ENCODE data around the gene TMEM209.

The TMEM209 gene

DNA sequence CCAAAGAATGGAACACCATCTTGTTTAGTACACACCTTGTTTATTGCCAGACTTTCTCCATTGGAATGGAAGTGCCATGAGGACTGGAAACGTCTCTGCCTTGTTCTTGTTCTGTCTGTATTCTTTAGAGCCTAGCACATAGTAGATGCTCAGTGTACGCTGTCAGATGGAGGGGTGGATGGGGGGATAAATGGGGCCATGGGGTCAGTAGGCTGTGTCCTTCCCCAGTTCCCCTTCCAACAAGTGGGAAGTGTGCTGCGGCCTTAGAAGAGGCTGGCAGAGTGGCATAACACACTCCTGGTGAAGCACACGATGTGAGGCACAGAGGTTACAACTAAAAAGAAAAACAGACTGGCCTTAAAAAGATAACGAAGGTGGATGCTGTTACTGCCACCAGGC, 61.9 kb downstream of the TMEM209 start:
- TF ChIP-seq, protein P1, sequence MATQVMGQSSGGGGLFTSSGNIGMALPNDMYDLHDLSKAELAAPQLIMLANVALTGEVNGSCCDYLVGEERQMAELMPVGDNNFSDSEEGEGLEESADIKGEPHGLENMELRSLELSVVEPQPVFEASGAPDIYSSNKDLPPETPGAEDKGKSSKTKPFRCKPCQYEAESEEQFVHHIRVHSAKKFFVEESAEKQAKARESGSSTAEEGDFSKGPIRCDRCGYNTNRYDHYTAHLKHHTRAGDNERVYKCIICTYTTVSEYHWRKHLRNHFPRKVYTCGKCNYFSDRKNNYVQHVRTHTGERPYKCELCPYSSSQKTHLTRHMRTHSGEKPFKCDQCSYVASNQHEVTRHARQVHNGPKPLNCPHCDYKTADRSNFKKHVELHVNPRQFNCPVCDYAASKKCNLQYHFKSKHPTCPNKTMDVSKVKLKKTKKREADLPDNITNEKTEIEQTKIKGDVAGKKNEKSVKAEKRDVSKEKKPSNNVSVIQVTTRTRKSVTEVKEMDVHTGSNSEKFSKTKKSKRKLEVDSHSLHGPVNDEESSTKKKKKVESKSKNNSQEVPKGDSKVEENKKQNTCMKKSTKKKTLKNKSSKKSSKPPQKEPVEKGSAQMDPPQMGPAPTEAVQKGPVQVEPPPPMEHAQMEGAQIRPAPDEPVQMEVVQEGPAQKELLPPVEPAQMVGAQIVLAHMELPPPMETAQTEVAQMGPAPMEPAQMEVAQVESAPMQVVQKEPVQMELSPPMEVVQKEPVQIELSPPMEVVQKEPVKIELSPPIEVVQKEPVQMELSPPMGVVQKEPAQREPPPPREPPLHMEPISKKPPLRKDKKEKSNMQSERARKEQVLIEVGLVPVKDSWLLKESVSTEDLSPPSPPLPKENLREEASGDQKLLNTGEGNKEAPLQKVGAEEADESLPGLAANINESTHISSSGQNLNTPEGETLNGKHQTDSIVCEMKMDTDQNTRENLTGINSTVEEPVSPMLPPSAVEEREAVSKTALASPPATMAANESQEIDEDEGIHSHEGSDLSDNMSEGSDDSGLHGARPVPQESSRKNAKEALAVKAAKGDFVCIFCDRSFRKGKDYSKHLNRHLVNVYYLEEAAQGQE (IDR thresholded peaks at IDR 0.05; ENCODE audit: insufficient replicate concordance, low read depth) = no peak
- TF ChIP-seq SPI1 (IDR thresholded peaks at IDR 0.05; ENCODE audit: borderline replicate concordance, low read depth) = no peak
- no peak for TF ChIP-seq GABPA (IDR thresholded peaks at IDR 0.05; ENCODE audit: low read depth)
- Histone ChIP-seq H3K27ac (replicated peaks) (no peak overlapping the region), H3K27me3 (ENCODE audit: insufficient read depth, poor library complexity, severe bottlenecking) (no peaks in the 10 kb centered on the region)

GRCh38 chr7:130142654-130143333, 62.4 kb downstream of the TMEM209 start:
- no peaks in the 10 kb centered on the region for H3K27me3 ChIP-seq (ENCODE audit: insufficient read depth, poor library complexity, severe bottlenecking)
- DNase-seq (ENCODE audit: low read depth in 1 of 2, low spot score in 1 of 2) = no peak
- TF ChIP-seq GABPA (IDR thresholded peaks at IDR 0.05; ENCODE audit: low read depth) (no peak), SPI1 (IDR thresholded peaks at IDR 0.05; ENCODE audit: borderline replicate concordance, low read depth) (no peak), POLR2AphosphoS5 (IDR thresholded peaks at IDR 0.05; ENCODE audit: low read depth) (no peak)
- H3K27ac ChIP-seq (replicated peaks) = no peak overlapping the region
- H3K4me3 ChIP-seq (replicated peaks; ENCODE audit: insufficient read depth, low read length) = no peak overlapping the region

More for the DNA sequence above, 61.9 kb downstream of the TMEM209 start:
- no peak overlapping the region for H3K4me3 ChIP-seq (replicated peaks; ENCODE audit: insufficient read depth, low read length)
- DNase-seq (ENCODE audit: low read depth in 1 of 2, low spot score in 1 of 2) = no peak

DNA sequence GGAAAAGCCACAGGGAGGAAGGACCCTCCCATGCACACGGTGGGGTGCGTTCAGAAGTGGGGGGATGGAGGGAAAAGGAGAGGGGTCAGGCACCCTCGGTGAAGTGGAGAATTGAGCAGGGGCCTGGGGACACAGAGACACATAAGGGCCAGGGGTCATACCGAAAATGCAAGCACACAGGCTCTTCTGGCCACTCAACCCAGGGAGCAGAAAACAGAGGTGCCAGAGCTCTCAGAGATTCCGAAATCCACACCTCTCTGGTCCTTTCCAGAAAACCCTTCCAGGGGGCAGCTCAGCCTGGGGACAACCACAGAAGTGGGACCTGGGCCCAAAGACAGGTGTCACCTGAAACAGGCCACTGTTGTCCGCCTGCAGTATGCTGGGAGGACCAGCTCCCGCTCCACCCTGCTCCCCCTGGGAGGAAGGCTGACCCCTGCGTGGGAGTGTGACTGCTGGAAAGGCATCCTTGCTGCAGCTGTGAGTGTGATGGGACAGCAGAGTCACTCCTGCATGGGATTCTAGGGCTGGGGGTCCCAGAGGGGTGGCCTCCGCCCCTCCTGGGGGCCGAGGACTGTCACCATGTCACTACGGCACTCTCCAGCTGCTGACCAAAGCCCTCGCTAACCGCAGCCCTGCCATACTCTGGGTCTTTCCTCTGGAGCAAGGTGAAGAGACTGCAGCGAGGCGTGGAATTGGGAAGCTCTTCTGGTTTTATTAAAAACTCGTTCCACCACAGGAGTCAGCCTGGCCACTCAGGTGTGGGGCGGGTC, 63.1 kb downstream of the TMEM209 start:
- no peak overlapping the region; the same call in 1 of the 2 replicates for H3K27ac ChIP-seq (replicated peaks)
- no peak overlapping the region for H3K4me3 ChIP-seq (replicated peaks; ENCODE audit: insufficient read depth, low read length)
- TF ChIP-seq, protein P1 (IDR thresholded peaks at IDR 0.05; ENCODE audit: insufficient replicate concordance, low read depth) = no peak
- TF ChIP-seq SPI1 (IDR thresholded peaks at IDR 0.05; ENCODE audit: borderline replicate concordance, low read depth) = no peak
- TF ChIP-seq, protein P2, sequence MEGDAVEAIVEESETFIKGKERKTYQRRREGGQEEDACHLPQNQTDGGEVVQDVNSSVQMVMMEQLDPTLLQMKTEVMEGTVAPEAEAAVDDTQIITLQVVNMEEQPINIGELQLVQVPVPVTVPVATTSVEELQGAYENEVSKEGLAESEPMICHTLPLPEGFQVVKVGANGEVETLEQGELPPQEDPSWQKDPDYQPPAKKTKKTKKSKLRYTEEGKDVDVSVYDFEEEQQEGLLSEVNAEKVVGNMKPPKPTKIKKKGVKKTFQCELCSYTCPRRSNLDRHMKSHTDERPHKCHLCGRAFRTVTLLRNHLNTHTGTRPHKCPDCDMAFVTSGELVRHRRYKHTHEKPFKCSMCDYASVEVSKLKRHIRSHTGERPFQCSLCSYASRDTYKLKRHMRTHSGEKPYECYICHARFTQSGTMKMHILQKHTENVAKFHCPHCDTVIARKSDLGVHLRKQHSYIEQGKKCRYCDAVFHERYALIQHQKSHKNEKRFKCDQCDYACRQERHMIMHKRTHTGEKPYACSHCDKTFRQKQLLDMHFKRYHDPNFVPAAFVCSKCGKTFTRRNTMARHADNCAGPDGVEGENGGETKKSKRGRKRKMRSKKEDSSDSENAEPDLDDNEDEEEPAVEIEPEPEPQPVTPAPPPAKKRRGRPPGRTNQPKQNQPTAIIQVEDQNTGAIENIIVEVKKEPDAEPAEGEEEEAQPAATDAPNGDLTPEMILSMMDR (IDR thresholded peaks at IDR 0.05; ENCODE audit: insufficient read depth, low read length) = no peak
- no peak for TF ChIP-seq POLR2AphosphoS5 (IDR thresholded peaks at IDR 0.05; ENCODE audit: low read depth)
- no peak for TF ChIP-seq GABPA (IDR thresholded peaks at IDR 0.05; ENCODE audit: low read depth)
- DNase-seq (ENCODE audit: low read depth in 1 of 2, low spot score in 1 of 2) = no peak
- no peaks in the 10 kb centered on the region for H3K27me3 ChIP-seq (ENCODE audit: insufficient read depth, poor library complexity, severe bottlenecking)

DNA sequence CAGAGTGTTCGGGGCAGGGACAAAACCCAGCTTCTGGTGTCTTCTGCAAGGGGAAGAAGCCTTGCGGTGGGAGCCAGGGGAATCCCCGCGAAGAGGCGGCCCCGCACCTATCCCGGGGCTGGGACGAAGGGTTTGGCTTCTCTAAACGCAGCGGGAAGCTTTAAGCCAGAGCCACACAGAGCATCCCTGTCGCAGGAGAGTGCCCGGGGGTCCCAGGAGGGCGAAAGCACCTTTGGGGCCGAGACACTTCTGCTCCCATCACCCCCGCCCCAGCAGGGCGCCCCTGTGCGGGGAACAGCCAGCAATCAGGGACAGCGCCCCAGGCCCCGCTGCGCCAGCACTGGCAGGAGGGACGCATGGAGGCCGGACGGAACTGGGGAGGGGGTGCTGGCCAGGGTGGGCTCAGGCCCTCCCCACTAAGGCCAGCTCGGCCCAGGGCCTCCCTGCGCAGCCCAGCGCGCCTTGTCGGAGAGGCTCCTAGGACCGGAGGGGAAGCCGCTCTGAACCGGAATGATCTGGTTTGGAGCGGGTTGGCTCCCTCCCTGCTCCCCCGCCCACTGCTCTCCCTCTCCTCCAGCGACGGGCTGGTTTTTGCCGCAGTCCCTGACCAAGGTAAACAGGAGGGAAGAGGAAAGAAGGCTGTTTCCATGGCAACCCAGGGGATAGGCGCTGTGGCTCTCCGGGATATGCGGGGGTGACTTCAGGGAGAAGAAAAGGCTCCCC, 63.9 kb downstream of the TMEM209 start:
- peak; percentile 38 to 55 for DNase-seq (ENCODE audit: low read depth in 1 of 2, low spot score in 1 of 2)
- Histone ChIP-seq H3K4me3 (replicated peaks; ENCODE audit: insufficient read depth, low read length) (peak overlapping the region; percentile 14; the same call in 1 of the 2 replicates), H3K27me3 (ENCODE audit: insufficient read depth, poor library complexity, severe bottlenecking) (no peaks in the 10 kb centered on the region), H3K27ac (replicated peaks) (peak overlapping the region; percentile 67)
- TF ChIP-seq, protein P2 (IDR thresholded peaks at IDR 0.05; ENCODE audit: insufficient read depth, low read length) = no peak
- TF ChIP-seq GABPA (IDR thresholded peaks at IDR 0.05; ENCODE audit: low read depth) (no peak), SPI1 (IDR thresholded peaks at IDR 0.05; ENCODE audit: borderline replicate concordance, low read depth) (no peak), POLR2AphosphoS5 (IDR thresholded peaks at IDR 0.05; ENCODE audit: low read depth) (no peak)
- TF ChIP-seq, protein P1 (IDR thresholded peaks at IDR 0.05; ENCODE audit: insufficient replicate concordance, low read depth) = no peak

Data from HL-60 (cell line).